Measurements from ENCODE around the gene LITAFD.

LITAFD gene

GRCh38 chr16:8893426-8893825 lies 11.3 kb downstream of the LITAFD start:
- DNase-seq (ENCODE audit: low read depth): no peak
- H3K4me3 ChIP-seq (ENCODE audit: low read length): no peak overlapping the region
- TF ChIP-seq CTCF (conservative IDR thresholded peaks at IDR 0.05; ENCODE audit: low read depth, low read length): no peak

- DNase-seq (ENCODE audit: low read depth): no peak
- no peak for TF ChIP-seq CTCF (conservative IDR thresholded peaks at IDR 0.05; ENCODE audit: low read depth, low read length)
- no peak overlapping the region for H3K4me3 ChIP-seq (ENCODE audit: low read length)
These were observed 12.0 kb downstream of the LITAFD start for GRCh38 chr16:8893976-8894690.

- no peak for DNase-seq (ENCODE audit: low read depth)
- TF ChIP-seq CTCF (conservative IDR thresholded peaks at IDR 0.05; ENCODE audit: low read depth, low read length): no peak
- no peak overlapping the region for H3K4me3 ChIP-seq (ENCODE audit: low read length)
These were observed 12.7 kb downstream of the LITAFD start for GRCh38 chr16:8894736-8895334.

GRCh38 chr16:8898660-8899318 lies 16.6 kb downstream of the LITAFD start:
- DNase-seq (ENCODE audit: low read depth): no peak
- H3K4me3 ChIP-seq (ENCODE audit: low read length): no peak overlapping the region
- no peak for TF ChIP-seq CTCF (conservative IDR thresholded peaks at IDR 0.05; ENCODE audit: low read depth, low read length)

- no peak for TF ChIP-seq CTCF (conservative IDR thresholded peaks at IDR 0.05; ENCODE audit: low read depth, low read length)
- DNase-seq (ENCODE audit: low read depth): no peak
- no peak overlapping the region for H3K4me3 ChIP-seq (ENCODE audit: low read length)
These were observed 17.7 kb downstream of the LITAFD start for GRCh38 chr16:8899709-8900317.

- H3K4me3 ChIP-seq (ENCODE audit: low read length): no peak overlapping the region
- no peak for DNase-seq (ENCODE audit: low read depth)
- no peak for TF ChIP-seq CTCF (conservative IDR thresholded peaks at IDR 0.05; ENCODE audit: low read depth, low read length)
These were observed 18.2 kb downstream of the LITAFD start for GRCh38 chr16:8900343-8900742.

All from retinal pigment epithelial cell (primary cell).